ENCODE measurements around the gene PAMR1.

The PAMR1 gene

GRCh38 chr11:35402751-35403660 lies 122.4 kb downstream of the PAMR1 start:
- DNase-seq (ENCODE audit: low spot score), result no peak

GRCh38 chr11:35398881-35399280 lies 126.5 kb downstream of the PAMR1 start:
- DNase-seq (ENCODE audit: low spot score), result no peak

- no peak for DNase-seq (ENCODE audit: low spot score)
Observed at GRCh38 chr11:35394941-35395340, 130.5 kb downstream of the PAMR1 start.

GRCh38 chr11:35393098-35393497 lies 132.3 kb downstream of the PAMR1 start:
- DNase-seq (ENCODE audit: low spot score), result peak; percentile 61

GRCh38 chr11:35391922-35392688 lies 133.3 kb downstream of the PAMR1 start:
- DNase-seq (ENCODE audit: low spot score), result peak; percentile 87

- no peak for DNase-seq (ENCODE audit: low spot score)
Observed at GRCh38 chr11:35390737-35391682, 134.4 kb downstream of the PAMR1 start.

GRCh38 chr11:35389897-35390465 lies 135.4 kb downstream of the PAMR1 start:
- no peak for DNase-seq (ENCODE audit: low spot score)

GRCh38 chr11:35389112-35389511 lies 136.3 kb downstream of the PAMR1 start:
- no peak for DNase-seq (ENCODE audit: low spot score)

GRCh38 chr11:35388061-35388460 lies 137.4 kb downstream of the PAMR1 start:
- DNase-seq (ENCODE audit: low spot score), result no peak

GRCh38 chr11:35387111-35387982 lies 138.1 kb downstream of the PAMR1 start:
- no peak for DNase-seq (ENCODE audit: low spot score)

- no peak for DNase-seq (ENCODE audit: low spot score)
Observed at GRCh38 chr11:35383953-35384352, 141.5 kb downstream of the PAMR1 start.
